ENCODE measurements around the gene TP53I13. TPM values are rescaled to one million over a fixed set of nuclear protein-coding genes. Genes with fewer than 3 reads are reported as not detected.
A peak's percentile ranks its signal among the peaks of the same experiment; 100 is the strongest.

TP53I13 gene
- total and polyA plus RNA-seq, 12 donors: 24.0 to 106 (median 34.4) TPM

- peaks cover 0 to 6% (median 0%) of the 10 kb centered on the region in 9 donors for H3K4me1 ChIP-seq
- no peak for DNase-seq
These were observed 34.7 kb downstream of the TP53I13 start for GRCh38 chr17:29603109-29603674.

GRCh38 chr17:29607557-29608195 lies 39.2 kb downstream of the TP53I13 start:
- Histone ChIP-seq H3K4me3 (no peak overlapping the region), H3K9me3 (no peaks in the 10 kb centered on the region), H3K27me3 (peaks cover 0 to 4% (median 0%) of the 10 kb centered on the region in 7 donors), H3K27ac (no peak overlapping the region), H3K36me3 (peaks cover 0 to 11% (median 0%) of the 10 kb centered on the region in 9 donors), H3K4me1 (peaks cover 0 to 8% (median under 1%) of the 10 kb centered on the region in 9 donors)
- 88 to 89% methylated on average over 28 to 29 of the region's 29 CpGs for whole genome bisulfite sequencing, 2 donors
- intact Hi-C loops (cut with DNase I): no loop called here
- ATAC-seq (peak in 1 of 8 donors; percentile 14), DNase-seq (no peak)
- no peak for TF ChIP-seq CTCF (IDR thresholded peaks at IDR 0.05)

More at GRCh38 chr17:29603109-29603674, 34.7 kb downstream of the TP53I13 start:
- no peak for TF ChIP-seq CTCF (IDR thresholded peaks at IDR 0.05)
- H3K4me3 ChIP-seq: no peak overlapping the region
- WGBS, 2 donors: 86 to 89% methylated on average over 6 of the region's 6 CpGs
- no peaks in the 10 kb centered on the region for H3K27me3 ChIP-seq
- no peaks in the 10 kb centered on the region for H3K36me3 ChIP-seq
- no peaks in the 10 kb centered on the region for H3K9me3 ChIP-seq
- intact Hi-C loops (cut with DNase I): no loop called here
- H3K27ac ChIP-seq: no peak overlapping the region
- no peak for ATAC-seq

GRCh38 chr17:29608986-29609385 lies 40.5 kb downstream of the TP53I13 start:
- Histone ChIP-seq H3K27ac (no peak overlapping the region), H3K9me3 (no peaks in the 10 kb centered on the region), H3K27me3 (peaks cover 0 to 13% (median 0%) of the 10 kb centered on the region in 7 donors), H3K36me3 (peaks cover 0 to 11% (median 0%) of the 10 kb centered on the region in 9 donors), H3K4me1 (peaks cover 5 to 16% (median 13%) of the 10 kb centered on the region in 9 donors), H3K4me3 (no peak overlapping the region)
- ATAC-seq (no peak), DNase-seq (no peak)
- intact Hi-C loops (cut with DNase I): no loop called here
- WGBS, 2 donors: 91% methylated on average over 15 of the region's 15 CpGs
- no peak for TF ChIP-seq CTCF (IDR thresholded peaks at IDR 0.05)

GRCh38 chr17:29610395-29610794 lies 41.9 kb downstream of the TP53I13 start:
- ATAC-seq (no peak), DNase-seq (no peak)
- Histone ChIP-seq H3K9me3 (no peaks in the 10 kb centered on the region), H3K4me1 (peaks cover 5 to 30% (median 19%) of the 10 kb centered on the region in 9 donors), H3K27me3 (peaks cover 0 to 20% (median 0%) of the 10 kb centered on the region in 7 donors), H3K36me3 (peaks cover 0 to 11% (median 0%) of the 10 kb centered on the region in 9 donors), H3K4me3 (no peak overlapping the region), H3K27ac (no peak overlapping the region)
- 87 to 91% methylated on average over 3 of the region's 3 CpGs for WGBS, 2 donors
- no peak for TF ChIP-seq CTCF (IDR thresholded peaks at IDR 0.05)
- intact Hi-C loops (cut with DNase I): loop anchor here in 3 of 10 donors (5.0 to 10.0 kb wide), 3 partner anchors 33 to 324 kb away; partner anchors contain the start of gene SSH2 (in 1 of the 3)

Data from heart right ventricle (tissue), 16 donors.